Activated T-helper 1 cell treated with anti-CD3 and anti-CD28 coated beads, Interleukin-2, amount 50 U/mL, for 16 hours (primary cell): ENCODE measurements around the gene HSFX4.
"Not testable (repeated sequence)": the region's sequence is repeated elsewhere in the genome, so short reads cannot be mapped to it uniquely, and the experiment has no call there.

Experiments used
- DNase-seq, 2 donors: peaks; one replicate each; pipeline ENCODE4 v3.0.0-alpha.2; 2020; ENCODE audit warnings: low read depth in 1 of 2, low spot score in 1 of 2

HSFX4 gene

GRCh38 chrX:149937871-149938426 lies 8.6 kb downstream of the HSFX4 start:
- DNase-seq: no peak

- DNase-seq: peak; percentile 80 to 82
These were observed 9.1 kb downstream of the HSFX4 start, which contains the start of gene EOLA2 for GRCh38 chrX:149938427-149938880. TSS of gene EOLA2 (minus strand) at chrX:149938491. CDS start at chrX:149933874, 4,617 bp downstream.

GRCh38 chrX:149938881-149939654 lies 9.7 kb downstream of the HSFX4 start:
- DNase-seq: peak; percentile 75 to 79

GRCh38 chrX:149939655-149939904 lies 10.2 kb downstream of the HSFX4 start:
- no peak for DNase-seq

- peak; percentile 77 to 80 for DNase-seq
These were observed 10.7 kb downstream of the HSFX4 start for GRCh38 chrX:149939905-149940673.

GRCh38 chrX:149940674-149941024 lies 11.3 kb downstream of the HSFX4 start:
- DNase-seq: not testable (repeated sequence)

- not testable (repeated sequence) for DNase-seq
These were observed 15.8 kb downstream of the HSFX4 start for GRCh38 chrX:149945087-149945670.

GRCh38 chrX:149945820-149946219 lies 16.4 kb downstream of the HSFX4 start:
- DNase-seq: not testable (repeated sequence)

- DNase-seq: not testable (repeated sequence)
These were observed 17.6 kb downstream of the HSFX4 start for GRCh38 chrX:149946932-149947331.

- no peak for DNase-seq
These were observed 18.6 kb downstream of the HSFX4 start for GRCh38 chrX:149948016-149948415.

GRCh38 chrX:149949743-149950436 lies 20.5 kb downstream of the HSFX4 start:
- DNase-seq: no peak

- no peak for DNase-seq
These were observed 21.3 kb downstream of the HSFX4 start for GRCh38 chrX:149950681-149951080.

- no peak for DNase-seq
These were observed 32.2 kb downstream of the HSFX4 start for GRCh38 chrX:149961572-149961971.

- no peak for DNase-seq
These were observed 32.6 kb downstream of the HSFX4 start for GRCh38 chrX:149962010-149962409.

GRCh38 chrX:149962859-149963757 lies 33.7 kb downstream of the HSFX4 start:
- DNase-seq: no peak

- DNase-seq: no peak
These were observed 49.8 kb downstream of the HSFX4 start for GRCh38 chrX:149979126-149979644.
